GM20000 (cell line): ENCODE measurements around the gene FBXO42.
"Not testable (repeated sequence)": the region's sequence is repeated elsewhere in the genome, so short reads cannot be mapped to it uniquely, and the experiment has no call there.

ENCODE experiments used
- DNase-seq: peaks from one replicate; pipeline ENCODE4 v3.0.0; 2012; ENCODE audit warnings: low spot score
- TF ChIP-seq, protein P1 (sequence below): IDR thresholded peaks from 2 replicates; pipeline ENCODE4 v1.5.1; 2012; ENCODE audit warnings: mild to moderate bottlenecking, control low read depth; ENCODE audit errors: extremely low read depth, missing control alignments

FBXO42 gene

GRCh38 chr1:16352842-16353535 lies 709 bp upstream of the FBXO42 start:
- TF ChIP-seq, protein P1, sequence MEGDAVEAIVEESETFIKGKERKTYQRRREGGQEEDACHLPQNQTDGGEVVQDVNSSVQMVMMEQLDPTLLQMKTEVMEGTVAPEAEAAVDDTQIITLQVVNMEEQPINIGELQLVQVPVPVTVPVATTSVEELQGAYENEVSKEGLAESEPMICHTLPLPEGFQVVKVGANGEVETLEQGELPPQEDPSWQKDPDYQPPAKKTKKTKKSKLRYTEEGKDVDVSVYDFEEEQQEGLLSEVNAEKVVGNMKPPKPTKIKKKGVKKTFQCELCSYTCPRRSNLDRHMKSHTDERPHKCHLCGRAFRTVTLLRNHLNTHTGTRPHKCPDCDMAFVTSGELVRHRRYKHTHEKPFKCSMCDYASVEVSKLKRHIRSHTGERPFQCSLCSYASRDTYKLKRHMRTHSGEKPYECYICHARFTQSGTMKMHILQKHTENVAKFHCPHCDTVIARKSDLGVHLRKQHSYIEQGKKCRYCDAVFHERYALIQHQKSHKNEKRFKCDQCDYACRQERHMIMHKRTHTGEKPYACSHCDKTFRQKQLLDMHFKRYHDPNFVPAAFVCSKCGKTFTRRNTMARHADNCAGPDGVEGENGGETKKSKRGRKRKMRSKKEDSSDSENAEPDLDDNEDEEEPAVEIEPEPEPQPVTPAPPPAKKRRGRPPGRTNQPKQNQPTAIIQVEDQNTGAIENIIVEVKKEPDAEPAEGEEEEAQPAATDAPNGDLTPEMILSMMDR: no peak
- no peak for DNase-seq

DNA sequence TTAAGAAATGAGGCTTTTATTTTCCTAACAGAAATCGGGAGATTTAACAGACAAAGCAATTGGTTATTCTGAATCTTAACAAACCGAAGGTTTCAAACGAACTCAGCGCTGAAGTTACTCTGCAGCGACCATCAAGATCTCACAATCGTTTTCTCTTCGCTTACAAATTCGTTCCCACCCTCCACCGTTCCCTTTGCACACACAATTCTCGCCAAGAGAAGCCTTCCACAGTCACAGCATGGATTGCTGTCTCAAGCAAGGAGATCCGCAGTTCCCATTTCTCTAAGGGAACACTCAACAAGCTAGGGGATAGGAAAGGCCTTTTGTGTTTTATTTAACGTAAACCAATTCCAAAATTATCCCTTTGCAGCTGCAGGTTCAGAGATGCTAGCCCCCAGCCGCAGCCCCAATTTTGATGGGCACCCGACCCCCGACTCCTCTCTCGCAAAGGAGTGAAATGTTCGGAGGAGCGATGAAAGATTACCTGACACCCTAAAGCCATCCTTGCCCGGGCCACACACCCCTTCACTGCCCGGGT lies 755 bp downstream of the FBXO42 start:
- TF ChIP-seq, protein P1: no peak
- DNase-seq: peak; percentile 16

DNA sequence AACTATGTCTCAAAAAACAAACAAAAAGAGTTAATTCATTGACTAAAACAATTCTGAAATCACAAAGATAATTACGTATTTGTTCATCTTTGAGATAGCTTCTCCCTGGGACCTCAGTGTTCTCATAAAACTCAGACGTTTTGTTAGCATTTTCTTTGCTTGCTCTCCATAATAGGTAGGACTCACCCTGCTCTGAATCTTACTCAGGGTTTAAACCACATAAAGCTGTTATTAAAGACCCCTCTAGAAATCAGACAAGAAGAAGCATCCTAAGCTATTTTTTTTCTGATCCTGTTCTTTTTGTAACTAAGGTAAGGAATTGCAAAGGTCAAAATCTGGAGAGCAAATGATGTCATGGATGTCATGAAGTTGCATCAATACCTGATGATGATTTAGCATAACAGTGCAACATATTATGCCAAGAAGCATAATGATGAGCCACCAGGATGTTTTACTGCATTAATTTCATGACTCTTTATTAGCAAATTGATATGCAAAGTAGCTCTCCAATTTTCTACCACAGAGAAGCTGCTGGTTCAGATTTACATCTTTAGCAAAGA lies 2.4 kb downstream of the FBXO42 start:
- no peak for DNase-seq
- TF ChIP-seq, protein P1: no peak

DNA sequence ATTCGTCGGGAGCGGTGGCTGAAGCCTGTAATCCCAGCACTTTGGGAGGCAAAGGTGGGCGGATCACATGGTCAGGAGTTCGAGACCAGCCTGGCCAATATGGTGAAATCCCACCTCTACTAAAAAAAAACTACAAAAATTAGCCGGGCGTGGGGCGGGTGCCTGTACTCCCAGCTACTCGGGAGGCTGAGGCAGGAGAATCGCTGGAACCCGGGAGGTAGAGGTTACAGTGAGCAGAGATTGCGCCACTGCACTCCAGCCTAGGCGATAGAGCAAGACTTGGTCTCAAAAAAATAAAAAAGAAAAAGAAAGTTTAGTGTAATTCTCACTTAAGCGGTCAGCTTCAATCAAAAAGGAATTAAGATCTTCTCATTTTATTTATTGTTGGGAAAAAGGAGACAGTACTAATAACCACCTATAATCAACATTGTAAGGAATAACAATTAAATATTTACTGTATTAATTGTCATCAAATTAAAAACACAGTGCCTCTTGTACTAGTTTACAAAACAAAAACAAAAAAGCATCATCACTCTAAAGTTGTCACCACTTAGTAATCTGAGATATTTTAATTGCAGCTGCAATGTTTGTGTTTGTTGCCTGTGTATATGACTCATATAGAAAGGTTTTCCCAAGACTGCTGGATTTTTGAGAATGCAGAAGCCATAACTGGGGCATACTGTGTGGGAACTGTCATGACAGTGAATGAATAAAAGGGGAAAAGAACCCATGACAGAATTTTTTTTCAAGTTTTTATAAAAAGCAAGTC lies 3.7 kb downstream of the FBXO42 start:
- no peak for DNase-seq

DNA sequence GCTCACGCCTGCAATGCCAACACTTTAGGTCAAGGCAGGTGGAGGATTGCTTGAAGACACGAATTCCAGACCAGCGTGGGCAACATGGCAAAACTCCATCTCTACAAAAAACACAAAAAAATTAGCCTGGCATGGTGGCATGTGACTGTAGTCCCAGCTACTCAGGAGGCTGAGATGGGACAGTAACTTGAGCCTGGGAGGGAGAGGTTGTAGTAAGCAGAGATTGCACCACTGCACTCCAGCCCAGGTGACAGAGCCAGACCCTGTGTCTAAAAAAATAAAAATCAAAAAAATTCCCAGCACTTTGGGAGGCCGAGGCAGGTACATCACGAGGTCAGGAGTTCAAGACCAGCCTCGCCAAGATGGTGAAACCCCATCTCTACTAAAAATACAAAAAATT lies 9.0 kb downstream of the FBXO42 start:
- DNase-seq: not testable (repeated sequence)

More for the DNA sequence above, 3.7 kb downstream of the FBXO42 start:
- TF ChIP-seq, protein P1: no peak

- TF ChIP-seq, protein P1: no peak
- no peak for DNase-seq
Observed at GRCh38 chr1:16342331-16343062, 9.8 kb downstream of the FBXO42 start.

DNA sequence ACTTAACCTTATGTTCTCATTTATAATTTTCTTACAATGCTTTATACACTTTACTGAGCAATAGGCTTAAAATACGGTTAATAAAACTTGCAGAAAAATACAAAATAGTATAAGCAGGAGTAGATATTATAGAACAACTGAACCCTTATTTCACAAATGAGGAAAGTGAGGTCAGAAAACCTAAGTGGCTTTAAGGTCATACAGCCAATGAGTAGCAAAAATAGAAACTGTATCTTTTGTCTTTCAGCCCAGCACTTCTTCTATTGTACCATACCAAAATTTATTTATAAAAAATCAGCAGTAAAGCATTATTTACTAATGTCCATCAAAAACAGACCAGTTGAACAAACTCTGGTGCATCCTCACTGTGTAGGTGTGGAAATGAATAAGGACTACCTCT lies 11.6 kb downstream of the FBXO42 start:
- no peak for DNase-seq
- TF ChIP-seq, protein P1: no peak
